Ishikawa (cell line): ENCODE data around the gene HSD11B1.
A peak's percentile ranks its signal among the peaks of the same experiment; 100 is the strongest.

Experiments used
- CEBPB ChIP-seq: IDR thresholded peaks from 2 replicates; pipeline ENCODE4 v1.6.1; 2012
- CREB1 ChIP-seq: IDR thresholded peaks from 2 replicates; pipeline ENCODE4 v1.6.1; 2012; ENCODE audit warnings: low read depth
- EGR1 ChIP-seq: IDR thresholded peaks from 2 replicates; pipeline ENCODE4 v1.6.1; 2012
- EP300 ChIP-seq: IDR thresholded peaks from 2 replicates; pipeline ENCODE4 v1.6.1; 2012; ENCODE audit warnings: borderline replicate concordance
- FOXM1 ChIP-seq: IDR thresholded peaks from 2 replicates; pipeline ENCODE4 v1.6.1; 2012; ENCODE audit warnings: low read depth, borderline replicate concordance
- MAX ChIP-seq: IDR thresholded peaks from 2 replicates; pipeline ENCODE4 v1.6.1; 2012
- NFIC ChIP-seq: IDR thresholded peaks from 2 replicates; pipeline ENCODE4 v1.6.1; 2012
- RAD21 ChIP-seq: IDR thresholded peaks from 2 replicates; pipeline ENCODE4 v1.6.1; 2012; ENCODE audit warnings: low read depth
- REST ChIP-seq: IDR thresholded peaks from 2 replicates; pipeline ENCODE4 v1.6.1; 2012; ENCODE audit warnings: low read depth, mild to moderate bottlenecking
- TAF1 ChIP-seq: IDR thresholded peaks from 2 replicates; pipeline ENCODE4 v1.6.1; 2012; ENCODE audit warnings: low read depth, mild to moderate bottlenecking
- TCF12 ChIP-seq: IDR thresholded peaks from 2 replicates; pipeline ENCODE4 v1.6.1; 2012; ENCODE audit warnings: low read depth
- TEAD4 ChIP-seq: IDR thresholded peaks from 2 replicates; pipeline ENCODE4 v1.6.1; 2012
- USF1 ChIP-seq: IDR thresholded peaks from 2 replicates; pipeline ENCODE4 v1.6.1; 2012
- YY1 ChIP-seq: IDR thresholded peaks from 2 replicates; pipeline ENCODE4 v1.6.1; 2012; ENCODE audit warnings: low read depth
- ZBTB7A ChIP-seq: IDR thresholded peaks from 2 replicates; pipeline ENCODE4 v1.6.1; 2012; ENCODE audit warnings: low read depth

Gene HSD11B1

GRCh38 chr1:209686322-209686721 is 18.3 kb upstream of the HSD11B1 start:
- TF ChIP-seq CEBPB (no peak), RAD21 (no peak), YY1 (no peak), MAX (no peak), FOXM1 (no peak), CREB1 (no peak), TCF12 (no peak), TAF1 (no peak), NFIC (no peak), EGR1 (no peak), REST (no peak), USF1 (no peak), EP300 (no peak), TEAD4 (no peak), ZBTB7A (no peak)

- TF ChIP-seq TAF1 (no peak), ZBTB7A (no peak), EGR1 (no peak), YY1 (no peak), TEAD4 (no peak), REST (no peak), CEBPB (no peak), MAX (no peak), USF1 (no peak), CREB1 (no peak), FOXM1 (no peak), TCF12 (no peak)
These were observed 15.9 kb upstream of the HSD11B1 start for GRCh38 chr1:209688746-209689234.

GRCh38 chr1:209689477-209689876 is 15.2 kb upstream of the HSD11B1 start:
- peak; percentile 68 for TF ChIP-seq NFIC
- peak; percentile 74 for TF ChIP-seq USF1
- TF ChIP-seq TAF1, result no peak
- no peak for TF ChIP-seq FOXM1
- peak; percentile 36; the same call in 1 of the 2 replicates for TF ChIP-seq MAX

GRCh38 chr1:209691237-209691636 is 13.4 kb upstream of the HSD11B1 start:
- TF ChIP-seq EP300 (no peak), YY1 (no peak), RAD21 (no peak), TAF1 (no peak), ZBTB7A (no peak), FOXM1 (no peak), CEBPB (no peak), NFIC (no peak)

GRCh38 chr1:209692296-209692695 is 12.3 kb upstream of the HSD11B1 start:
- TF ChIP-seq CEBPB (no peak), TEAD4 (no peak), USF1 (no peak), FOXM1 (no peak), NFIC (no peak), EP300 (no peak), CREB1 (no peak), TCF12 (no peak), ZBTB7A (no peak), MAX (no peak), TAF1 (no peak), YY1 (no peak), EGR1 (no peak), RAD21 (no peak), REST (no peak)
